Glutamatergic neuron (in vitro differentiated cells): ENCODE data around the gene HOMER2. TPM values are rescaled to one million over a fixed set of nuclear protein-coding genes. Genes with fewer than 3 reads are reported as not detected.
A peak's percentile ranks its signal among the peaks of the same experiment; 100 is the strongest.

Source experiments
- DNase-seq: peaks from one replicate; pipeline ENCODE4 v3.0.0; 2022
- H3K27ac Mint-ChIP-seq: one replicate; pipeline ENCODE4 v1.8.0; 2020; ENCODE audit warnings: mild to moderate bottlenecking, mixed read lengths, inconsistent platforms; ENCODE audit not compliant: unreplicated experiment
- H3K27me3 Mint-ChIP-seq: one replicate; pipeline ENCODE4 v1.8.0; 2020; ENCODE audit warnings: mild to moderate bottlenecking, moderate library complexity, mixed read lengths, inconsistent platforms; ENCODE audit not compliant: unreplicated experiment
- H3K36me3 Mint-ChIP-seq: one replicate; pipeline ENCODE4 v1.8.0; 2020; ENCODE audit warnings: mild to moderate bottlenecking, mixed read lengths, inconsistent platforms; ENCODE audit not compliant: unreplicated experiment
- H3K4me1 Mint-ChIP-seq: one replicate; pipeline ENCODE4 v1.8.0; 2020; ENCODE audit warnings: mild to moderate bottlenecking, low read depth, mixed read lengths, inconsistent platforms; ENCODE audit not compliant: unreplicated experiment
- H3K4me3 Mint-ChIP-seq: one replicate; pipeline ENCODE4 v1.8.0; 2020; ENCODE audit warnings: mild to moderate bottlenecking, mixed read lengths, inconsistent platforms; ENCODE audit not compliant: unreplicated experiment
- H3K9me3 Mint-ChIP-seq: one replicate; pipeline ENCODE4 v1.8.0; 2020; ENCODE audit warnings: mild to moderate bottlenecking, moderate library complexity, mixed read lengths, inconsistent platforms; ENCODE audit not compliant: unreplicated experiment
- CTCF ChIP-seq: fragments of 200-600 bp; sonication (generic); IDR thresholded peaks from one replicate; pipeline ENCODE4 v1.5.0; 2021; ENCODE audit not compliant: partially characterized antibody, unreplicated experiment
- total RNA-seq: library from RNA; stranded (reverse); fragmentation: NEBNext Ultra II Directional; extraction: Animal tissue kit (Norgen Biotek cat#: 25700); gene quantifications from one replicate; pipeline ENCODE4 v1.2.1, GENCODE V29; 2021; ENCODE audit not compliant: unreplicated experiment

The HOMER2 gene
- total RNA-seq, 1 donor from 2014 or later = 32.6 TPM

- no peak for TF ChIP-seq CTCF
- Mint-ChIP-seq H3K4me1 (no peaks in the 10 kb centered on the region), H3K9me3 (peaks cover 8% of the 10 kb centered on the region)
These were observed 43.3 kb downstream of the HOMER2 start for GRCh38 chr15:82909080-82909815.

GRCh38 chr15:82907350-82907749 is 45.2 kb downstream of the HOMER2 start:
- no peaks in the 10 kb centered on the region for H3K27me3 Mint-ChIP-seq
- no peaks in the 10 kb centered on the region for H3K4me1 Mint-ChIP-seq
- H3K9me3 Mint-ChIP-seq = peaks cover 8% of the 10 kb centered on the region
- peaks cover 38% of the 10 kb centered on the region for H3K36me3 Mint-ChIP-seq
- no peak overlapping the region for H3K27ac Mint-ChIP-seq
- no peak for TF ChIP-seq CTCF
- no peak overlapping the region for H3K4me3 Mint-ChIP-seq
- DNase-seq = no peak

More at GRCh38 chr15:82909080-82909815, 43.3 kb downstream of the HOMER2 start:
- no peak for DNase-seq
- H3K27me3 Mint-ChIP-seq = no peaks in the 10 kb centered on the region
- H3K4me3 Mint-ChIP-seq = no peak overlapping the region
- peaks cover 38% of the 10 kb centered on the region for H3K36me3 Mint-ChIP-seq
- H3K27ac Mint-ChIP-seq = no peak overlapping the region

- no peak for DNase-seq
- no peak overlapping the region for H3K27ac Mint-ChIP-seq
- H3K4me3 Mint-ChIP-seq = no peak overlapping the region
- peaks cover 29% of the 10 kb centered on the region for H3K36me3 Mint-ChIP-seq
- peaks cover 8% of the 10 kb centered on the region for H3K9me3 Mint-ChIP-seq
- H3K27me3 Mint-ChIP-seq = no peaks in the 10 kb centered on the region
- no peak for TF ChIP-seq CTCF
- H3K4me1 Mint-ChIP-seq = peaks cover 9% of the 10 kb centered on the region
These were observed 47.9 kb downstream of the HOMER2 start for GRCh38 chr15:82904574-82904973.

- H3K4me1 Mint-ChIP-seq = peaks cover 16% of the 10 kb centered on the region
- no peak overlapping the region for H3K4me3 Mint-ChIP-seq
- no peak for TF ChIP-seq CTCF
- DNase-seq = no peak
- peaks cover 5% of the 10 kb centered on the region for H3K9me3 Mint-ChIP-seq
- H3K36me3 Mint-ChIP-seq = peaks cover 19% of the 10 kb centered on the region
- H3K27ac Mint-ChIP-seq = no peak overlapping the region
- H3K27me3 Mint-ChIP-seq = no peaks in the 10 kb centered on the region
These were observed 49.0 kb downstream of the HOMER2 start for GRCh38 chr15:82903511-82903910.

- no peak for TF ChIP-seq CTCF
- no peaks in the 10 kb centered on the region for H3K36me3 Mint-ChIP-seq
- no peak for DNase-seq
- H3K4me1 Mint-ChIP-seq = peaks cover 21% of the 10 kb centered on the region
- H3K27ac Mint-ChIP-seq = peak overlapping the region; percentile 81
- H3K27me3 Mint-ChIP-seq = no peaks in the 10 kb centered on the region
- no peak overlapping the region for H3K4me3 Mint-ChIP-seq
- no peaks in the 10 kb centered on the region for H3K9me3 Mint-ChIP-seq
These were observed 51.3 kb downstream of the HOMER2 start for GRCh38 chr15:82901114-82901805.
